Spleen (tissue), 11 donors: ENCODE results near the gene SLC40A1. TPM values are rescaled to one million over a fixed set of nuclear protein-coding genes. Genes with fewer than 3 reads are reported as not detected.
"Not testable (repeated sequence)": the region's sequence is repeated elsewhere in the genome, so short reads cannot be mapped to it uniquely, and the experiment has no call there.

Experiments
- DNase-seq: peaks from one replicate; pipeline ENCODE4 v3.0.0-alpha.2; 2020
- H3K27ac ChIP-seq, 8 donors: fragments of 200-600 bp; sonication (generic) in 7 of 8; 1 replicate in 4 of 8; 2 replicates in 4 of 8; pipeline versions ENCODE4 v1.5.0 to v1.8.0; 2016 to 2021; ENCODE audit warnings: inconsistent platforms in 4 of 8, mild to moderate bottlenecking in 4 of 8, moderate library complexity in 1 of 8
- H3K27me3 ChIP-seq, 7 donors: fragments of 200-600 bp; sonication (generic) in 6 of 7; replicated peaks in 1 of 7; 1 replicate in 4 of 7; 2 replicates in 3 of 7; pipeline versions ENCODE4 v1.5.0 to v1.8.0; 2016 to 2021; ENCODE audit warnings: inconsistent platforms in 3 of 7, mild to moderate bottlenecking in 1 of 7
- H3K36me3 ChIP-seq, 6 donors: fragments of 200-600 bp; sonication (generic) in 5 of 6; 1 replicate in 4 of 6; 2 replicates in 2 of 6; pipeline versions ENCODE4 v1.5.0 to v1.8.0; 2016 to 2021; ENCODE audit warnings: inconsistent platforms in 2 of 6
- H3K4me1 ChIP-seq, 6 donors: fragments of 200-600 bp; sonication (generic) in 5 of 6; 1 replicate in 3 of 6; 2 replicates in 3 of 6; pipeline versions ENCODE4 v1.5.0 to v1.8.0; 2016 to 2021; ENCODE audit warnings: inconsistent platforms in 3 of 6
- H3K4me3 ChIP-seq, 8 donors: fragments of 200-600 bp; sonication (generic) in 7 of 8; 1 replicate in 4 of 8; 2 replicates in 4 of 8; pipeline versions ENCODE4 v1.5.0 to v1.8.0; 2016 to 2021; ENCODE audit warnings: inconsistent platforms in 4 of 8, mild to moderate bottlenecking in 4 of 8, moderate library complexity in 2 of 8
- H3K9me3 ChIP-seq, 8 donors: fragments of 200-600 bp; sonication (generic) in 7 of 8; 1 replicate in 4 of 8; 2 replicates in 4 of 8; pipeline versions ENCODE4 v1.5.0 to v1.8.0; 2016 to 2021; ENCODE audit warnings: inconsistent platforms in 4 of 8
- POLR2A ChIP-seq, 3 donors: fragments of 450-650 bp; IDR thresholded peaks; one replicate each; pipeline ENCODE4 v1.5.1; 2017; ENCODE audit warnings: antibody characterized with exemption in 3 of 3, mild to moderate bottlenecking in 1 of 3
- POLR2AphosphoS5 ChIP-seq, 3 donors: sonication (generic); formaldehyde crosslinking; IDR thresholded peaks; one replicate each; pipeline ENCODE4 v1.5.1; 2017; ENCODE audit warnings: antibody characterized with exemption in 3 of 3
- WGBS, 5 donors: extraction: QIAGEN DNeasy Blood & Tissue Kit in 3 of 5; methylation state at CpG; one replicate each; pipeline versions ENCODE4 v1.1.5 to v1.1.7; 2013 to 2018; 5-methylcytosine and 5-hydroxymethylcytosine counted together
- intact Hi-C: fragments of 100-400 bp; cut with DNase I; formaldehyde crosslinking; loops from one replicate; pipeline ENCODE4 v1.15.0; 2023; ENCODE audit warnings: low total_unique reads
- polyA plus RNA-seq, 3 donors: library from polyadenylated mRNA; stranded (reverse); fragments of 200-250 nt; gene quantifications; one replicate each; pipeline ENCODE4 v1.2.1, GENCODE V29; 2013
- total RNA-seq, 7 donors: library from RNA; depleted of rRNA in 3 of 7; stranded (reverse); fragments of >200 nt in 3 of 7; fragmentation: NEBNext Ultra II Directional in 4 of 7; extraction: Animal tissue kit (Norgen Biotek cat#: 25700) in 4 of 7; gene quantifications; one replicate each; pipeline versions ENCODE4 v1.1.0 to v1.2.1, GENCODE V29; 2016 to 2021
- TF ChIP-seq, protein P1 (sequence below), 11 experiments: fragments of 200-600 bp in 7 of 11; fragments of 450-650 bp in 4 of 11; sonication (generic) in 4 of 11; IDR thresholded peaks in 8 of 11; conservative IDR thresholded peaks in 3 of 11; 1 replicate in 7 of 11; 2 replicates in 4 of 11; pipeline versions ENCODE4 v1.4.0 to v1.8.0; 2016 to 2021; ENCODE audit warnings: antibody characterized with exemption in 11 of 11, inconsistent platforms in 4 of 11, mild to moderate bottlenecking in 1 of 11
- donor health status: healthy with polysubstance abuse.
- donor health status: DM: no; HTN: no; CAD: no; lungs with moderate emphysema.
- donor health status: DM: no; HTN: no; CAD: no.
- donor health status: Bipolar disorder and iron deficiency.
- donor health status: healthy.
- donor health status: DM: no; HTN: no; CAD: no.
- donor health status: DM: yes; HTN: yes; CAD: no.

SLC40A1 gene
- total and polyA plus RNA-seq, 10 donors = 55.7 to 843 (median 455) TPM

GRCh38 chr2:189608795-189609422 is 28.3 kb upstream of the SLC40A1 start:
- H3K36me3 ChIP-seq = no peaks in the 10 kb centered on the region
- no peaks in the 10 kb centered on the region for H3K27me3 ChIP-seq
- WGBS, 5 donors = 48 to 58% (median 52%) methylated on average over 2 of the region's 2 CpGs
- no peak overlapping the region for H3K4me3 ChIP-seq
- H3K27ac ChIP-seq = peak overlapping the region in 6 of 8 donors; percentile 5 to 80 (median 48)
- TF ChIP-seq, protein P1, sequence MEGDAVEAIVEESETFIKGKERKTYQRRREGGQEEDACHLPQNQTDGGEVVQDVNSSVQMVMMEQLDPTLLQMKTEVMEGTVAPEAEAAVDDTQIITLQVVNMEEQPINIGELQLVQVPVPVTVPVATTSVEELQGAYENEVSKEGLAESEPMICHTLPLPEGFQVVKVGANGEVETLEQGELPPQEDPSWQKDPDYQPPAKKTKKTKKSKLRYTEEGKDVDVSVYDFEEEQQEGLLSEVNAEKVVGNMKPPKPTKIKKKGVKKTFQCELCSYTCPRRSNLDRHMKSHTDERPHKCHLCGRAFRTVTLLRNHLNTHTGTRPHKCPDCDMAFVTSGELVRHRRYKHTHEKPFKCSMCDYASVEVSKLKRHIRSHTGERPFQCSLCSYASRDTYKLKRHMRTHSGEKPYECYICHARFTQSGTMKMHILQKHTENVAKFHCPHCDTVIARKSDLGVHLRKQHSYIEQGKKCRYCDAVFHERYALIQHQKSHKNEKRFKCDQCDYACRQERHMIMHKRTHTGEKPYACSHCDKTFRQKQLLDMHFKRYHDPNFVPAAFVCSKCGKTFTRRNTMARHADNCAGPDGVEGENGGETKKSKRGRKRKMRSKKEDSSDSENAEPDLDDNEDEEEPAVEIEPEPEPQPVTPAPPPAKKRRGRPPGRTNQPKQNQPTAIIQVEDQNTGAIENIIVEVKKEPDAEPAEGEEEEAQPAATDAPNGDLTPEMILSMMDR (IDR thresholded peaks at IDR 0.05 in 8 of 11, conservative IDR thresholded peaks at IDR 0.05 in 3 of 11) = no peak
- H3K9me3 ChIP-seq = no peaks in the 10 kb centered on the region
- no peak for DNase-seq
- intact Hi-C loops = no loop called here
- H3K4me1 ChIP-seq = peaks cover 4 to 27% (median 12%) of the 10 kb centered on the region in 6 donors

GRCh38 chr2:189608170-189608569 is 27.6 kb upstream of the SLC40A1 start:
- Histone ChIP-seq H3K9me3 (no peaks in the 10 kb centered on the region), H3K36me3 (no peaks in the 10 kb centered on the region), H3K27me3 (no peaks in the 10 kb centered on the region), H3K27ac (peak overlapping the region in 1 of 8 donors; percentile 80), H3K4me1 (peaks cover 4 to 20% (median 7%) of the 10 kb centered on the region in 6 donors), H3K4me3 (no peak overlapping the region)
- intact Hi-C loops = no loop called here
- TF ChIP-seq POLR2AphosphoS5 (IDR thresholded peaks at IDR 0.05) = no peak
- TF ChIP-seq POLR2A (IDR thresholded peaks at IDR 0.05) = no peak
- TF ChIP-seq, protein P1 (IDR thresholded peaks at IDR 0.05 in 8 of 11, conservative IDR thresholded peaks at IDR 0.05 in 3 of 11) = no peak
- WGBS, 5 donors = 65 to 75% (median 72%) methylated on average over 4 of the region's 4 CpGs
- DNase-seq = no peak

DNA sequence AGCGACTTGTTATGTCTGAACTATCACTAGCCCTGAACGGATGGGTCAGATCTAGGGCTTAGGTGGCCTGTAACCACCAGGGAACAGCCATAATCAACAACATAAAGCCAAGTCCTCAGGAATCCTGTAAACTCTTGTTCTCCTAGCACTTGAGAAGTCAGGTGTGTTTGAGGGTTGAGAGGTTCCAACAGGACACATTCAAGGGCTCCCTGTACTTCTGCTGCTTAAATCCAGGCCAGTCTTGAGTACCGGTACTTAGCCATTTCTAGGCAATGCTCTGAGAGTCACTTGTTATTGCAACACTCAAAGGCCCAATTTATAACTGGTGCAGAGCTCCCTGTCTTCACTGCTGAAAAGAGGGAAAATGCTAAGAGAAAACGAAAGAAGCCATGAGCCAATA is 21.6 kb upstream of the SLC40A1 start:
- Histone ChIP-seq H3K4me1 (no peaks in the 10 kb centered on the region), H3K4me3 (no peak overlapping the region), H3K27ac (no peak overlapping the region), H3K9me3 (no peaks in the 10 kb centered on the region), H3K36me3 (no peaks in the 10 kb centered on the region), H3K27me3 (no peaks in the 10 kb centered on the region)
- WGBS, 5 donors = 89 to 91% (median 91%) methylated on average over 4 of the region's 4 CpGs
- TF ChIP-seq, protein P1 (IDR thresholded peaks at IDR 0.05 in 8 of 11, conservative IDR thresholded peaks at IDR 0.05 in 3 of 11) = no peak
- no peak for TF ChIP-seq POLR2AphosphoS5 (IDR thresholded peaks at IDR 0.05)
- TF ChIP-seq POLR2A (IDR thresholded peaks at IDR 0.05) = no peak
- no peak for DNase-seq
- intact Hi-C loops = no loop called here

DNA sequence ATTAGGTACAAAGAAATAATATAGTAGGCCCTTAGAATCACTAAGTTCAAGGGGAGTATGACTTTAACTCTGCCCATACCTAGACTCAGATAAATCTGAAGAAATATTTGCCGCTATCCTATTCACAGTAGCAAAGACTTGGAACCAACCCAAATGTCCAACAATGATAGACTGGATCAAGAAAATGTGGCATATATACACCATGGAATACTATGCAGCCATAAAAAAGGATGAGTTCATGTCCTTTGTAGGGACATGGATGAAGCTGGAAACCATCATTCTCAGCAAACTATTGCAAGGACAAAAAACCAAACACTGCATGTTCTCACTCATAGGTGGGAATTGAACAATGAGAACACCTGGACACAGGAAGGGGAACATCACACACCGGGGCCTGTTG is 21.1 kb upstream of the SLC40A1 start:
- H3K9me3 ChIP-seq, H3K36me3 ChIP-seq, H3K4me1 ChIP-seq, H3K4me3 ChIP-seq, DNase-seq, H3K27ac ChIP-seq, intact Hi-C loops, H3K27me3 ChIP-seq: not testable (repeated sequence)
- 90 to 100% (median 98%) methylated on average over 1 to 2 of the region's 2 CpGs for WGBS, 5 donors

DNA sequence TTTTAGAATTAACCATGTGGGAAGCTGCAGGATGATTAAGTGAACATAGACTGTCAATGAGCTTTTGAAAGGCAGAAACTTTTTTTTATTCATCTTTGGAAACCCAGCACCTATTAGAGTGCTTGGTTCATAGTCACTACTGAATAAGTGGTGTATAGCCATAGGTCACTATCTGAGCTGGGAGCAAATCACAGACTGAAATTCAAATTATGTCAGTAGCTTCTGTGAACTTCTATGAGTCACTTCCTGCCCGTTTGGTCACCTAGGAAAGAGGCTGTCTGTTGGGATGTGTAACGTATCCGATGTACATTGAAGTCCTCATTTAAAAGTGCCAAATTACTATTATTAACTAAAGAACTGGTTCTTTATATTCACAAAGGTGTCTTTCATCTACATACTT is 20.5 kb upstream of the SLC40A1 start:
- no peaks in the 10 kb centered on the region for H3K36me3 ChIP-seq
- TF ChIP-seq, protein P1 (IDR thresholded peaks at IDR 0.05 in 8 of 11, conservative IDR thresholded peaks at IDR 0.05 in 3 of 11) = no peak
- no peak for TF ChIP-seq POLR2AphosphoS5 (IDR thresholded peaks at IDR 0.05)
- TF ChIP-seq POLR2A (IDR thresholded peaks at IDR 0.05) = no peak
- intact Hi-C loops = no loop called here
- no peak overlapping the region for H3K4me3 ChIP-seq
- WGBS, 5 donors = 62 to 78% (median 76%) methylated on average over 3 of the region's 3 CpGs
- H3K27ac ChIP-seq = no peak overlapping the region
- no peaks in the 10 kb centered on the region for H3K27me3 ChIP-seq
- H3K9me3 ChIP-seq = no peaks in the 10 kb centered on the region
- no peaks in the 10 kb centered on the region for H3K4me1 ChIP-seq
- DNase-seq = no peak
